ENCODE measurements around the gene PRPF40A. TPM values are rescaled to one million over a fixed set of nuclear protein-coding genes. Genes with fewer than 3 reads are reported as not detected.

PRPF40A gene
- total and polyA plus RNA-seq, 9 of the 15 experiments (the other 6 are each of a cell fraction or from before 2014, with no cell fraction given): 168 to 304 (median 264) TPM

DNA sequence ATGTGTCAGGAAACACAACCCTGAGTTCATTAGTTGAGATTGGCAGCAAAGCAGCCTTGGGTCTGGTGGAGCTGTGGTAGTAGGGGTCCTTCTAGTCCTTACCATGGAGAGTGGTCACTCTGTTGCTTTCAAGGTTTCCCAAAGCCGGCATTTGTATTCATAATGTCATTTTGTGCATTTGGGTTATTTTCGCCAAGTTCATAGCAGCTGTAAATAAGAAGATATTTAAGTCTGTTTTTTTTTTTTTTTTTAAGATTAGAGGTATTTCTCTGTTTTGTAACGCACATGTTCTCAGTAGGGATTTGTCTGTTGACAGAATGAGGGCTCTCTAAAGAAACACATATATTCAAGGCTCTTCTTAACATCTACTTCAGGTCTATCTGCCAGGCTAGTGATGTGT is 114.1 kb downstream of the PRPF40A start:
- DNase-seq (ENCODE audit: extremely low read depth in 1 of 4, low spot score in 3 of 4) (no peak), FAIRE-seq (no peak), ATAC-seq (no peak)
- Histone ChIP-seq H3K79me2 (ENCODE audit: control insufficient read depth, insufficient read depth, low read length) (no peaks in the 10 kb centered on the region), H3K36me3 (ENCODE audit: control insufficient read depth, insufficient read depth, low read length) (no peaks in the 10 kb centered on the region), H4K20me1 (replicated peaks; ENCODE audit: control insufficient read depth, insufficient read depth, low read length) (no peaks in the 10 kb centered on the region), H3K27ac (ENCODE audit: extremely low read depth, low read depth, low read length) (no peak overlapping the region), H2AFZ (ENCODE audit: low read depth, low read length) (no peak overlapping the region), H3K4me3 (no peak overlapping the region), H3K9me3 (replicated peaks; ENCODE audit: control insufficient read depth, insufficient read depth, low read depth, low read length) (no peaks in the 10 kb centered on the region), H3K9ac (ENCODE audit: insufficient read depth in 1 of 2, low read depth in 2 of 2, low read length in 2 of 2) (no peak overlapping the region), H3K9me1 (ENCODE audit: control insufficient read depth, insufficient read depth, low read length) (no peaks in the 10 kb centered on the region), H3K4me1 (replicated peaks in 1 of 2; ENCODE audit: control insufficient read depth in 2 of 2, insufficient read depth in 2 of 2, low read length in 2 of 2) (no peaks in the 10 kb centered on the region), H3K4me2 (ENCODE audit: insufficient read depth, low read length) (no peak overlapping the region), H3K27me3 (ENCODE audit: control insufficient read depth in 2 of 2, insufficient read depth in 2 of 2, low read length in 2 of 2) (peaks cover 17 to 19% of the 10 kb centered on the region in 2 experiments; a peak in 4 of 5 replicates)
- ChIA-PET CTCF (ENCODE audit: low intra/inter-chr PET ratio) (no interaction called here), POLR2A (no interaction called here)
- intact Hi-C loops (cut with micrococcal nuclease) (no loop called here), in situ Hi-C loops (cut with MboI) (no loop called here)
- WGBS (ENCODE audit: insufficient coverage, low coverage, missing lambda C conversion rate): 0% methylated on average over 3 of the region's 3 CpGs
- BruUV-seq (replicated peaks): no TSS peak
- TF ChIP-seq TAF15 (IDR thresholded peaks at IDR 0.05; ENCODE audit: low read depth, low read length): no peak
- TF ChIP-seq, protein P1, sequence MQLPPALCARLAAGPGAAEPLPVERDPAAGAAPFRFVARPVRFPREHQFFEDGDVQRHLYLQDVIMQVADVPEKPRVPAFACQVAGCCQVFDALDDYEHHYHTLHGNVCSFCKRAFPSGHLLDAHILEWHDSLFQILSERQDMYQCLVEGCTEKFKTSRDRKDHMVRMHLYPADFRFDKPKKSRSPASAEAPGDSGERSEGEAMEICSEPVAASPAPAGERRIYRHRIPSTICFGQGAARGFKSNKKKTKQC (CRISPR knock-in tag; IDR thresholded peaks at IDR 0.05): no peak
- no peak for TF ChIP-seq HNRNPLL (IDR thresholded peaks at IDR 0.05; ENCODE audit: low read depth, low read length, poor library complexity, severe bottlenecking)
- TF ChIP-seq, protein P2, sequence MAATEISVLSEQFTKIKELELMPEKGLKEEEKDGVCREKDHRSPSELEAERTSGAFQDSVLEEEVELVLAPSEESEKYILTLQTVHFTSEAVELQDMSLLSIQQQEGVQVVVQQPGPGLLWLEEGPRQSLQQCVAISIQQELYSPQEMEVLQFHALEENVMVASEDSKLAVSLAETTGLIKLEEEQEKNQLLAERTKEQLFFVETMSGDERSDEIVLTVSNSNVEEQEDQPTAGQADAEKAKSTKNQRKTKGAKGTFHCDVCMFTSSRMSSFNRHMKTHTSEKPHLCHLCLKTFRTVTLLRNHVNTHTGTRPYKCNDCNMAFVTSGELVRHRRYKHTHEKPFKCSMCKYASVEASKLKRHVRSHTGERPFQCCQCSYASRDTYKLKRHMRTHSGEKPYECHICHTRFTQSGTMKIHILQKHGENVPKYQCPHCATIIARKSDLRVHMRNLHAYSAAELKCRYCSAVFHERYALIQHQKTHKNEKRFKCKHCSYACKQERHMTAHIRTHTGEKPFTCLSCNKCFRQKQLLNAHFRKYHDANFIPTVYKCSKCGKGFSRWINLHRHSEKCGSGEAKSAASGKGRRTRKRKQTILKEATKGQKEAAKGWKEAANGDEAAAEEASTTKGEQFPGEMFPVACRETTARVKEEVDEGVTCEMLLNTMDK (IDR thresholded peaks at IDR 0.05; ENCODE audit: borderline replicate concordance, insufficient read depth, low read depth, low read length, poor library complexity, severe bottlenecking): no peak
